Activated CD4-positive, alpha-beta T cell treated with anti-CD3 and anti-CD28 coated beads, Interleukin-10, Interleukin-2, amounts not matched to agents 100 ng/mL and 50 ng/mL, durations not matched to agents 16 hours and 8 hours (primary cell): ENCODE measurements around the gene WNT2B.
A peak's percentile ranks its signal among the peaks of the same experiment; 100 is the strongest.
"Not testable (repeated sequence)": the region's sequence is repeated elsewhere in the genome, so short reads cannot be mapped to it uniquely, and the experiment has no call there.

Experiments
- DNase-seq: peaks from one replicate; pipeline ENCODE4 v3.0.0-alpha.2; 2020

The WNT2B gene

DNA sequence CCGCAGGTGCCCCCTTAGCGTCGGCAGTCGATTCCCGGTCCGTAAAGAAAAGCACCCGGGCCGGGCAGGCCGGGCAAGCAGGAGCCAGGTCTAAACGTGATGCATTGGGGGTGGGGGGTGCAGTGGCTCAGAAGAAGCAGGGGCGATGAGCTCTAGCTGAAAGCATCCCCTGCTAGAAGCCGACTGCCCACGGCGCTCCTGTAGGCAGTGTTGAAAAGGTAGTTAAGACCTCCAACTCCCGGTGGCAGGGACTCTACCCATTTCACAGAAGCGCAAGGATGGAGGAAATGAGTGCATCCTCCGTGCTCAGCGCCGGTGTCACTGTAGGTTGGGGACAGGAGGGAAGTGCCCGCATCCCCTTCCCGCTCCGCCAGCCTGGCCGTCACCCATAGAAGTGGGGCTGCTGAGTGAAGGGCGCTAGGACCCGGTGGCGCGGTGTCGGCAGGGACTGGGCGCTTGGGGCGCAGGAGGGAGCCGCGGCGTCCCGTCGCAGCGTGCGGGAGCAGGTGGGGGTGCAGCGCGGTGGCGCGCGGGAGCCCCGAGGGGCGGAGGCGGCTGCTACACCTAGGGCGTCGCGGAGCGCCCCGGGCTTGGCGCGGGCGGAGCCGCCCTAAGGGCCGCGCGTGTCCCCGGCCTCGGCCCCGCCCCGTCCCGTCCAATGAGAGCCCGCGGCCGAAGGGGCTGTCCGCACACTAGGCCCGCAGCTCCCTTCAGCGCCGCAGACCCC is at the start of gene WNT2B:
Gene WNT2B, plus strand, starts transcription at position 688 of the 727 bp plus-strand sequence. CDS start 298 bp downstream, outside the sequence.
- peak; percentile 54 for DNase-seq

DNA sequence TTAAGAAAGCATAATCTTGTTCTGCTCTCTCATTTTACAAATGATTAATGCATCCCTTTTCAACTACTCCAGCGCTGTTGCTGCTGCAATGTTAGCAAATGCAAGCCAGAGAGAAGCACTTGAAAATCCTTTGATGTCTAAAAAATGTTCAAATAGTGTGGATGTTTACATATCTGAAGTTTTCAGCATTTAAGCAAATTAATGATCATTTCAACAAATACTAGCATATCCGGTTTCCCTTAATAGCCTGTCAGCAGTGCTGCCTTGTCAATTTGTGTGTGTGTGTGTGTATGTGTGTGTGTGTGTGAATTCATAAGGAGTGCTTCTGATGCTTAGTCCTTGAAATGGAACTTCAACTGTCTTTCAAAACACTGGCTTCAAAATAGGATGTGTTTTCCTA is 48.1 kb upstream of the WNT2B start:
- no peak for DNase-seq

DNA sequence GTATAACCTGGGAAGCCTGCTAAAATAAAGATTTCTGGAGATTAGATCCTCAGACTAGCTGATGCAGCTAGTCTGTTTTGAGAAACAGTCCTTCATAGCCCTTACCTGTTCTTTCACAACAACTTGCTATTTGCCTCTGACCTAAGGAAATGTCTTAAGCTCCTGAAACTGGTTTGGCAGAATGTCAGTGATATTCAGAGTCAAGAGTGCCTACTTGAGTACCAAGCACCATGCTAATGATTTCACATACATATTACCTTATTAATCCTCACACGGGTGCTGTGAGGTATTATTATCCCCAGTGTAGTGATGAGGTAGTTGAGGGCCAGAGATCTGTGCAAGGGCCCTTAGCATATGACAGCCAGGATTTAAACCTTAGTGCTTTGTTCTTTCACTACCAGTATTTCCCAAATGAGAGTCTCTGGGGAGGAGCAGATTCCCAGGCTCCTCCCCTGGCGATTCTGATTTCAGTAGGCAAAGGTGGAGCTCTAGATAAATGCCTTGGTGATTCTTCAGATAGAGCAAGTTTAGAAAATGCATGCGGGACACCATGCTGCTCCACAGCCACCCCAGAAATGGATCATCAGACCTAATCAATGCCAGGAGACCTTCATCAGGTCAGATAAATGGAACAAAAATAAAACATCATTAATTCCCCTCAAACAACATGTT is 47.4 kb upstream of the WNT2B start:
- DNase-seq: no peak

DNA sequence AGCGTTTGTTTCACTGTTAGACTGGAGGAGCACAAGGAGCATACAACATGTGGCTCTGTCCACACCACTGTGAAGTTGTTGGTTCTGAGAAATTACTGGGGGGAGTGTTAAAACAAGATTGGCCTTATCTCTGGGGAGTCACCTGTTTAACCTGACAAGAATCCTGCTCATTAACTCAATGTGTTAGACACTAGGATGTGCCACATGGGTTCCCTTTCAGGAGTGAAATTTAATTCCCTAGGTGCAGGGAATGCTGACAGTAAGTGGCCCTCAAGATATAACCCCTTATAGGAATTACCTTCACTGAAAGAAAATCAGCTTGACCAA is 45.8 kb upstream of the WNT2B start:
- DNase-seq: no peak

DNA sequence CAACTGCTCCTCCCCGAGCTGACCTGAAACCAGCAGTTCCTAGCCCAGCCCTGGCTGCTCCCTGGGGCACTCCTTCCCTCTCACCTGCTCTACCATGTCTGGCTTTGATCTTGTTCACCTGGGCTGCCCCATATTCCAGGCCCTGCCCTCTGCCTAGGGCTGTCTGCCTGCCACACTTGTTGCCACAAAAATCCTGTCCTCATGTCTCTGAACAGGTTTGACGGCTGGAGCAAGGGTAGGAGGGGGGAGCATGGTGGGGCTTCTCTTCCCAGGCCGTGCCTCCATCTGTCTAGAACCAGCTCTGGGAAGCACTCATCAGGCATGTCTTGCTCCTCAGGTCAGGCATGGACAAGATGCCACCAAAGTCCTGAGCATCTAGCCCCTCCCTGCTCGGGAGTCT is 44.3 kb upstream of the WNT2B start:
- no peak for DNase-seq

DNA sequence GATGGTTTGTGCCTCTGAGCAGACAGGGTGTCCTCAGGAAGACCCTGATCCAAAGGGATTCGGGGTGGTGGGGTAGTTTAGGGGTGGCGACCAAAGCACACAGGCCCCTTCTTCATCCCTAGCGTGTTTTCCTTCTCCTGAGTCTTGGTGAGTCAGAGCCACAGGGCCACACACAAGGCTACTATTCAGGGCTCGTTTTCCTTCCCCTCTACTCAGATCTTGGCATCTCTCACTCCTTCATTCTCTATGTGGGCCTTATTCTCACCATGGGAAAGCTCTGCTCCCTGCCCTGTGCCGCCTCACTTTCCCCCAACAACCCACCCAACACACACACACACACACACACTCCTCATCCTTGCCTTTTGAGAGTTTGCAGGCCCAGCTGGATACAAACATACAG is 43.6 kb upstream of the WNT2B start:
- DNase-seq: no peak

DNA sequence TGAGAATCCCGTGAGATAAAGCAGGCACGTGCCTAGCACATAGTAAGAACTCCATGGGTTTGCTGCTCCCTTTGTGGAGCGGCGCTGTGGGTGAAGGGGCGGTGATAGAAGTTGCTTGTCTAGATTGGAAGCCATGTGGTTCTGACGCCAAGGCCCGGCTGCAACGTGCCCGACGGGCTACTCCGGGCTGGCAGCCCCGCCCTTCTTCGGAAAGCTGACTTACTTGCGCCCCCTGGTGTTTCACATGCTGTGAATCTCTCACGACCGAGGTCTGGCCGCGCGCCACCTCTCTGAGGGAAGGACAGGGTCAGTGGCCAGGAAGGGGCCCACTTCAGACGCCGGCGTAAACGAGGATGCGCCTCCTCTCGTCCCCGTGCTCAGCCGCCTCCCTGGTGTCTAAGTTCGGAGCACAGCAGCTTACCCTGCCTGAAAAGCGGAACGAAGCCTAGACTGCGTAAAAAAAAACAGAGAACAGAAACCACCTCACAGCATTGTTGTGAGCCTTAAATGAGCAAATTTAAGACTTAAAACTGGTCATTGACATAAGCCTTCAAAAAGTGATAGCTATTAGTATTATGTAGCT is 42.6 kb upstream of the WNT2B start:
- DNase-seq: peak; percentile 92

DNA sequence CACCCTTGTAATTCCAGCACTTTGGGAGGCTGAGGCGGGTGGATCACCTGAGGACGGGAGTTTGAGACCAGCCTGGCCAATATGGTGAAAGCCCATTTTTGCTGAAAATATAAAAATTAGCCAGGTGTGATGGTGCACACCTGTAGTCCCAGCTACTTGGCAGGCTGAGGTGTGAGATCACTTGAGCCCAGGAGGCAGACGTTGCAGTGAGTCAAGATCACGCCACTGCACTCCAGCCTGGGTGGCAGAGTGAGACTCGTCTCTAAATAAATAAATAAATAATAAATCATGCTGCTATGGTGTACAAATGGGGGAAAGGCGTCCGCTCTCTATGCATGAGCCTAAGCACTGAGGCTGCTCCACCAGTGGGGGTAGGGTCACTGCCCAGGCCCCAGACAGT is 38.4 kb upstream of the WNT2B start:
- not testable (repeated sequence) for DNase-seq

DNA sequence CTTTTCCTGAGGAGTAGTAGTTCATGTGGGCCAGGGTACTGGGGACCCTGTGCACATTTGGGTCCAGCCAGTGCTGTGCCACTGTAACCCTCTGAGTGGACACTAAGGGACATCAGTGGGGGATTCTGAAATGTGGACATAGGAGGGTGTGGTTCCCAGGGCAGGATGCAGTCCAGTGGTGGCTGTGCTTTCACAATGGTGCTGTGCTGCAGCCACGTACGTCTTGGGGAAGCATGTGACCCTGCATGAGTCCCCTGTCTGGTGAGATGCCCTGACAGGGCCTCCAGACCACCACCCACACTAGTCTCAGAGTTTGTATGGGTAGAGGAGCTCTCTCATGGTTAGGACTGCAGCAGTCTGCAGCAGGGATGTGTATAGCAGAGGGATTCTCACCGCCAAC is 37.8 kb upstream of the WNT2B start:
- no peak for DNase-seq

DNA sequence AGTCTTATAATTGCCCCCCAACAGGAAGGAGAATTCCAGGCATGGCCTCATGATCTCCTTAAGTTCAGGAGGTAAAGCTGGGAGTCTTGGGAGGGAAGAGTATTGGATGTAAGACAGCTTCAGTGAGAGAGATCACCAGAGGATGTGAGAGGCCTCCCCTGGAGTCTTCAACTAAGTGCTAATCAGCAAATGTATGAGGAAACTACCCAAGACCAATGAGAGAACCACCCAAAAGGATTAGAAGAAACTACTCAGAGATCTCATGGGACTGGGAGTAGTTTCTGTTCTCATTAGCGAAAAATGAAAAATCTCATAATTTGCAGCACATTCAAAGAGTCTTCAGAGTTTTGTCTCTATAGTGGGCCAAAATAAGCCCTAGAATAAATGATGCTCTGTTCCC is 36.6 kb upstream of the WNT2B start:
- no peak for DNase-seq

DNA sequence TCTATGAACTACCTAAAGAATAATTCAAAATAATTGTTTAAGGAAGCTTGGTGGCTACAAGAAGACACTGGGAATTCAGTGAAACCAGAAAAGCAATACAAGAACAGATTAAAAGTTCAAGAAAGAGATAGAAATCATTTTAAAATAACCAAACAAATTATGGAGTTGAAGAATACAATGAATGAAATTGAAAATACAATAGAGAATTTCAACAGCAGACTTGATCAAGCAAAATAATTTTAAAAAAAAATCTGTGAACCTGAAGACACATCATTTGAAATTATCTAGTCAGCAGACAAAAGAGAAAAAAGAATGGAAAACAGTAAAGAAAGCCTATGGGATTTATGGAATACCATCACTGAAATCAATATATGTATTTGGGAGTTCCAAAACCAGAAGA is 31.2 kb upstream of the WNT2B start:
- no peak for DNase-seq

DNA sequence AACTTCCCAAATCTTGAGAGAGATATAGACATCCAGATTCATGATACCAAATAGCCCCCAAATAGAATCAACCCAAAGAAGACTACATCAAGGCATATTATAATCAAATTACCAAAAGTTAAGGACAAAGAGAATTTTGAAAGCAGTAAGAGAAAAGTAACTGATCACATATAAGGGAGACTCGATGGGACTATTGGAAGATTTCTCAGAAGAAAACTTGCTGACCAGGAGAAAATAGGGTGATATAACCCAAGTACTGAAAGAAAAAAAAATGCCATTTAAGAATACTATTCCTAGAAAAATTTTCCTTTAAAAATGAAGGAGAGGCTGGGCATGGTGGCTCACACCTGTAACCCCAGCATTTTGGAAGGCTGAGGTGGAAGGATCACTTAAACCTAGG is 30.5 kb upstream of the WNT2B start:
- DNase-seq: no peak

DNA sequence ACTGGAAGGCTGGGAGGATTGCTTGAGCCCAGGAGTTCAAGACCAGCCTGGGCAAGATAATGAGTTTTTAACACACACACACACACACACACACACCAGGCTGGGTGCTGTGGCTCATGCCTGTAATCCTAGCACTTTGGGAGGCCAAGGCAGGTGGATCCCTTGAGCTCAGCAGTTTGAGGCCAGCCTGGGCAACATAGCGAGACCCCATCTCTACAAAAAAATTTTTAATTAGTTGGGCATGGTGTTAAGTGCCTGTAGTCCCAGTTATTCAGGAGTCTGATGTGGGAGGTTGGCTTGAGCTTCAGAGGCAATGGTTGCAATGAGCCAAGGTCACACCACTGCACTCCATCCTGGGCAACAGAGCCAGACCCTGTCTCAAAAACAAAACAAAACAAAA is 22.7 kb upstream of the WNT2B start:
- DNase-seq: not testable (repeated sequence)

DNA sequence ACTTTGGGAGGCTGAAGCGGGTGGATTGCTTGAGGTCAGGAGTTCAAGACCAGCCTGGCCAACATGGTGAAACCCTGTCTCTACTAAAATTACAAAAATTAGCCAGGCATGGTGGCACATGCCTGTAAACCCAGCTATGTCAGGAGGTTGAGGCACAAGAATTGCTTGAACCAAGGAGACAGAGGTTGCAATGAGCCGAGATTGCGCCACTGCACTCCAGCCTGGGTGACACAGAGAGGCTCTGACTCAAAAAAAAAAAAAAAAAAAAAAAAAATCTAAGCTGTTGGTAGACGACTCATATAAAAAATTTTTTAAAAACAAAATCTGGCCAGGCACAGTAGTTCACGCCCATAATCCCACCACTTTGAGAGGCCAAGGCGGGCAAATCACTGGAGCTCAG is 21.1 kb upstream of the WNT2B start:
- not testable (repeated sequence) for DNase-seq

DNA sequence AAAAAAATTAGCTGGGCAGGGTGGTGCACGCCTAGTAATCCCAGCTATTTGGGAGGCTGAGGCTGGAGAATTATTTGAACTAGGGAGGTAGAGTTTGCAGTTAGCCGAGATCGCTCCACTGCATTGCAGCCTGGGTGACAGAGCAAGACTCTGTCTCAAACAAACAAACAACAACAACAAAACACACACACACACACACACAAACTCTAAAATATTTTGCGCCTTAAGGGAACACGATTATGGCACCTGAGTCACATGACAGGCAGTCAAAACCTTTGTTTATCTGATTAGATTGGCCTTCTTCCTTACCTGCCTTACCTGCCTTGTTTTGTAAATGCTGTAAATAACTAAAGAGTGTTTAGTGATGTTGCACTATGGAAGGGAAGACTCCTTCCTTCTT is 20.6 kb upstream of the WNT2B start:
- no peak for DNase-seq

DNA sequence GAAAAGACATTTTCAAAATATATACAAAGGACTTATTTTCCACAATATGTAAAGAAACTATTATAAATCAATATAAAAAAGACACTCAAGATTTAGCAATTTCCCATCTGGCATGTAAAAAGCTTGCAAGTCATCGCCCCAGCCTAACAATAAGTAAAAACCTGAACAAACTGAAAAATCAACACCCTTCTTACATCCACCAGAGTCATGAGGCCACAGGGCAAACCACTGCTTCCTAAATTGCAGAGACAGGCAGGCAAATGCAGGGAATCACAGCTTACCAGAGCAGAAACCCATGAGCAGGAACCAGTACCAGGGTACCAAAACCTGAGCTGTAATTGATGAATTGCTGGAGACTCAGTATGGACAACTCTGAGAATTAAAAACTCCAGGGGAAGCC is 16.7 kb upstream of the WNT2B start:
- no peak for DNase-seq

DNA sequence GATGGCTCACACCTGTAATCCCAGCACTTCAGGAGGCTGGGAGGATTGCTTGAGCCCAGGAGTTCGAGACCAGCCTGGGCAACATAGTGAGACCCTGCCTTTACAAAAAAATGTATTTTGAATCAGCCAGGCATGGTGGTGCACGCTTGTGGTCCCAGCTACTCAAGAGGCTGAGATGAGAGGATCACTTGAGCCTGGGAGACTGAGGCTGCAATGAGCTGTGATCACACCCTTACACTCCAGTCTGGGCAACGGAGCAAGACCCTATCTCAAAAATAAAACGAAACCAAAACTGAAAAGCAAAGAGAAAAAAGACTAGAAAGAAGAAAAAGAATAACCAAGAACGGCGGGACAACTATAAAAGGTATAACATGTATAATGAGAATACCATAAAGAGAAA is 15.4 kb upstream of the WNT2B start:
- no peak for DNase-seq

DNA sequence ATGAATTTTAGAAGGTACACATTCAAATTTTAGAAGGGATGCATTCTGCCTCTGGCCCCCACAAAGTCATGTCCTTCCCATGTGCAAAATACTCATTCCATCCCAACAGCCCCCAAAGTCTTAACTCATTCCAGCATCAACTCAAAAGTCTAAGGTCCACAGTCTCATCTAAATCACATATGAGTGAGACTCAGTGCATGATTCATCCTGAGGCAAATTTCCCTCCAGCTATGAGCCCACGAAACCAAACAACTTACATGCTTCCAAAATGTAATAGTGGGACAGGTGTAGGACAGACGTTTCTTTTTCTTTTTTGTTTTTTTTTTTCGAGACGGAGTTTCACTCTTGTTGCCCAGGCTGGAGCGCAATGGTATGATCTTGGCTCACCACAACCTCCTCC is 12.5 kb upstream of the WNT2B start:
- DNase-seq: no peak

DNA sequence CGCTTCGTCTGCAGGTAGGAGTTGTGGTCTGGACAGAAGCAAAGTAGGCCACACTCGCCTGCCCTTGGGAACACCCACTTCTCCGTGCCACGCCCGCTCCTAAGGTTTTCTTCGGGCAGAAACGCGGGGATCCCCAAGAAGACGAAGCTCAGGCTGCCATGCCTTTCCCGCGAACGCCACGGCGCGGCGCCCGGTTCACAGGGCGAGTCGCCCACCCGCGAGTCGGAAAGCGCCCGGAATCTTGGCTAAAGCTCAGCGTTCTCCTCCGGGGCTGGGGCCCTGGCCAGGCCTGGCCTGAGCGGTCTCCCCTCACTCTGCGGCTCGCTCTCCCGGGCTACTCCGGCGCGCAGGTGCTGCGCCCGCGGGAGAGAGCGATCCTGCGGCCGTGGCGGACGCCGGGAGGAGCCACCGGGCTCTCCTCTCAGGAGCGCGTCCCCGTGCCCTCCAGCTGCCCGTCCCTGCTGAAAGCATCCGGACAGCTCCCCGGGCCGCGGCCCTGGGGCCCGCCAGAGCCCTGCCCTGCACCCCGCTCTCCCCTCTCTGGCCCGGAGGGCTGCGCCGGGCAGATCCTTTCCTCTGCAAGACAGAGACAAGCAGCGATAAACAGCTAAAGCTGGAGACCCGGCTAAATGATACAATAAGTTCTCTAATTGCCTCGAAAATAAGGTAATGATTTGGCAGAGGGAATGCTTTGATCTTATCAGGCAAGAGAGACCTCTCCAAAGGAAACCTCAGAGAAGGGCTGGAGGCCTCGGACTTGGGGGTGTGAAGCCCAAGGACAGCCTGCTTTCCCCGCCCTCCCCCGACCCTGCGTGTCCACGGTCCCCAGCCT is 6.7 kb upstream of the WNT2B start:
- peak; percentile 62 for DNase-seq

DNA sequence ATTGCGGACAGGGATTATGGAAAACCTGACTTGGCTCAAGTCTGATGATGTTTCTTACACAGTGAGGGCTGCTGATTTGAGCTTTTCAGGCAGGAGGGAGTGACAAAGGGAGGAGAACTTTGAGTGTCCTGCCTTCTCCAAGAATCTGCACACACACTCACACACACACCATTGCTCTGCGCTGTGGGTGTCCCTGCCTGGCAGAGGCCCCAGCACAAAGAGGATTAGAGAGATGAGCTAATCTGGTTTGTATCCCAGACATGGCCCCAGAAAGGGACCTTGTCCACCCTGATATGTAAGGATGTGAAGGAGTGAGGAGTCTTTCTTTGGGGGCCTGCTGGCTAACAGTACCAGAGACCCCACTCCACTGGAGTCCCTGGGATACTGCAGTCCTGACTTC is 5.9 kb upstream of the WNT2B start:
- DNase-seq: no peak

DNA sequence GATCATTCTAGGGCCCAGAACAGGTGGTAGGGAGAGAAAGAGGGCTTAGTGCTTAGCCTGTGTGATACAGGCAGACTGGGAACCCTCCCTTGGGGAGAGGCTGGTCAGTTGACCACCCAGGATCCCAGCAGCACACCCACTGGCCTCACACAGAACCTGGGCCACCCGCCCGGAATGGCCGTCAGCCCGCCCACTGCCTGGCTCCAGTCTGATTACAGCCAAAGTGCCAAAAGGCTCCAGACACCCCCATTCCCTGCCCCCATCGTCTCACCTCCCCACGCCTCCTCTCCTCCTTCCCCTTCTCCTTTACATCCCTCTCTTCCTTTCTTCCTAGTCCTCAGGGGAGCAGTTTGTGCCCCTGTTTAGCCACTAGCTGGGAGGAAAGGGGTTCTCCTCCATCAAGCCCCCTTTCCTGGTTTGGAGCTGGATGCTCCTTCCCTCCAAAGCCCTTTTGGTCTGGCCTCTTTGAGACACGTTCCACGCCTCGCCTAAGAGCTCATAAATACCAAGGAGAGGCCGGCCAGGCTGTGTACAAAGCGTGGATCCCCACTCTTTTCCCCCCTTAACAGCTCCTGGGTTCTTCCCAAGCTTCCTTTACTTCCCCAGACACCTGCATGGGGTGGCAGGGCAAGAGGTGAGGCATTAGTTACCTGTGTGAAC is 4.6 kb upstream of the WNT2B start:
- no peak for DNase-seq

DNA sequence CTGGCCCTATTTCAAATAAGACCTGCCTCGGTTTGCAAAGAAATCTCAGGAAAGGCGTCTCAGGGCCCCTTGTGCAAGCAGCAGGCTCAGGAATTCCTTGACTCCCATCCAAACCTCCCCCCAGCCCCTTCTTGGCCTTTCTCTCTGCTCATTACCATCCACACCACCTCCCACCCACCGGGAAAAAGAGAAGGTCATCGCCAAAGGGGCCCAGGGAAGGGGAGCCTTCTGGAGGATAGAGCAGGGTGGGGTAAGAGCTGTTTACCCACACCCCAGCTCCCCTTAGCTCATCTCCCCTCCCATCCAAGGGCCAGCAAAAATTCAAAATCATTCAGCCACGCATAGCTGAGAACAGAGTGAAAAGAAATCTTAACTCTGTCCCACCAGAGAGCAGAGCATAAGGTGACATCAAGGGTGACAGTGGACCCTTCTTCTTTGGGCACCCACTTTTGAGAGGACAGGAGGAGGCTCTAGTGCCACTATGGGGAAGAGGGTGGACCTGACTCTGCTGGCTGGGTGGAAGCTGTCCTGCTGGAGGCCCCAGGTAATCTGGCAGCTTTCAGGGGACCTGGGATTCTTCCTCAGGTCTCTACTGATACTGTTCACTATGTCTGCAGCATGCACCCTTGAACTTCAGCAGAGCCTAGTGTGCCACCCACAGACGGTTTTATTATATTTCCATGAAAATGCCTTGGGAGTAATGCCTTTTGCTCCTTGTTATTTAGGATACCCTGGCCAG is 3.9 kb upstream of the WNT2B start:
- no peak for DNase-seq
